ENCODE measurements around the gene ZFAND3. TPM values are rescaled to one million over a fixed set of nuclear protein-coding genes. Genes with fewer than 3 reads are reported as not detected.

The ZFAND3 gene
- total RNA-seq, 4 donors from 2014 or later = 46.3 to 73.6 (median 49.3) TPM

DNA sequence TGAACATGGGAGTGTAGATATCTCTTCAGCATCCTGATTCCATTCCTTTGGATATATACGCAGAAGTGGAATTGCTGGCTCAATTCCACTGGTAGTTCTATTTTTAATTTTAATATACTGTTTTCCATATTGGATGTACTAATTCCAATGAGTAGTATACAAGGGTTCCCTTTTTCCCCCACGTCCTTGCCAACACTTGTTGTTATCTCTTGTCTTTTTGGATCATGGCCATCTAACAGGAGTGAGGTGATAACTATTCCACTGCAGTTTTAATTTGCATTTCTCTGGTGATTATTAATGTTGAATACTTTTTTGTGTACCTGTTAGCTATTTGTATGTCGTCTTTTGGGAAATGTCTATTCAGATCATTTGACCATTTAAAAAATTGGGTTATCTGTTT, 91.5 kb downstream of the ZFAND3 start:
- Histone ChIP-seq H3K27ac (no peak overlapping the region), H3K36me3 (peaks cover 0 to 5% of the 10 kb centered on the region in 2 donors), H3K4me1 (peaks cover 0 to 9% (median 0%) of the 10 kb centered on the region in 3 donors), H3K9me3 (no peaks in the 10 kb centered on the region), H3K4me3 (no peak overlapping the region), H3K27me3 (no peaks in the 10 kb centered on the region)
- ATAC-seq = no peak
- 87 to 100% methylated on average over 3 of the region's 3 CpGs for WGBS, 2 donors (ENCODE audit: low coverage in 1 of 2)
- TF ChIP-seq, protein P1, sequence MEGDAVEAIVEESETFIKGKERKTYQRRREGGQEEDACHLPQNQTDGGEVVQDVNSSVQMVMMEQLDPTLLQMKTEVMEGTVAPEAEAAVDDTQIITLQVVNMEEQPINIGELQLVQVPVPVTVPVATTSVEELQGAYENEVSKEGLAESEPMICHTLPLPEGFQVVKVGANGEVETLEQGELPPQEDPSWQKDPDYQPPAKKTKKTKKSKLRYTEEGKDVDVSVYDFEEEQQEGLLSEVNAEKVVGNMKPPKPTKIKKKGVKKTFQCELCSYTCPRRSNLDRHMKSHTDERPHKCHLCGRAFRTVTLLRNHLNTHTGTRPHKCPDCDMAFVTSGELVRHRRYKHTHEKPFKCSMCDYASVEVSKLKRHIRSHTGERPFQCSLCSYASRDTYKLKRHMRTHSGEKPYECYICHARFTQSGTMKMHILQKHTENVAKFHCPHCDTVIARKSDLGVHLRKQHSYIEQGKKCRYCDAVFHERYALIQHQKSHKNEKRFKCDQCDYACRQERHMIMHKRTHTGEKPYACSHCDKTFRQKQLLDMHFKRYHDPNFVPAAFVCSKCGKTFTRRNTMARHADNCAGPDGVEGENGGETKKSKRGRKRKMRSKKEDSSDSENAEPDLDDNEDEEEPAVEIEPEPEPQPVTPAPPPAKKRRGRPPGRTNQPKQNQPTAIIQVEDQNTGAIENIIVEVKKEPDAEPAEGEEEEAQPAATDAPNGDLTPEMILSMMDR (IDR thresholded peaks at IDR 0.05) = no peak
- no peak for TF ChIP-seq EP300 (IDR thresholded peaks at IDR 0.05)
- TF ChIP-seq POLR2A (IDR thresholded peaks at IDR 0.05) = no peak

DNA sequence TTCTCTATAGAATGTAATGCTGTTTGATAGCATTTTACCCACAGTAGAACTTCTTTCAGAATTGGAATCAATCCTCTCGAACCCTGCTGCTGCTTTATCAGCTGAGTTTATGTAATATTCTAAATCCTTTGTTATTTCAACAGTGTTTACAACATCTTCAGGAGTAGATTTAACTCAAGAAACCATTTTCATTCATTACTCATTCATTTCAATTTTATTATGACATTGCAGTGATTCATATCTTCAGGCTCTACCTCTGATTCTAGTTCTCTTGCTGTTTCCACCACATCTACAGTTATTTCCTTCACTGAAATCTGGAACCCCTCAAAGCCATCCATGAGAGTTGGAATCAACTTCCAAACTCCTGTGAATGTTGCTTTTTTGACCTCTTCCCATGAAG, 93.7 kb downstream of the ZFAND3 start:
- TF ChIP-seq EP300 (IDR thresholded peaks at IDR 0.05) (no peak), POLR2A (IDR thresholded peaks at IDR 0.05) (no peak), POLR2AphosphoS5 (IDR thresholded peaks at IDR 0.05) (no peak)
- TF ChIP-seq, protein P1 (IDR thresholded peaks at IDR 0.05) = no peak
- Histone ChIP-seq H3K4me1 (peaks cover 0 to 9% (median 0%) of the 10 kb centered on the region in 3 donors), H3K4me3 (no peak overlapping the region), H3K27ac (no peak overlapping the region), H3K36me3 (peaks cover 0 to 11% of the 10 kb centered on the region in 2 donors), H3K27me3 (no peaks in the 10 kb centered on the region), H3K9me3 (no peaks in the 10 kb centered on the region)
- 31 to 92% methylated on average over 1 of the region's 1 CpG for WGBS, 2 donors (ENCODE audit: low coverage in 1 of 2)
- ATAC-seq = no peak

DNA sequence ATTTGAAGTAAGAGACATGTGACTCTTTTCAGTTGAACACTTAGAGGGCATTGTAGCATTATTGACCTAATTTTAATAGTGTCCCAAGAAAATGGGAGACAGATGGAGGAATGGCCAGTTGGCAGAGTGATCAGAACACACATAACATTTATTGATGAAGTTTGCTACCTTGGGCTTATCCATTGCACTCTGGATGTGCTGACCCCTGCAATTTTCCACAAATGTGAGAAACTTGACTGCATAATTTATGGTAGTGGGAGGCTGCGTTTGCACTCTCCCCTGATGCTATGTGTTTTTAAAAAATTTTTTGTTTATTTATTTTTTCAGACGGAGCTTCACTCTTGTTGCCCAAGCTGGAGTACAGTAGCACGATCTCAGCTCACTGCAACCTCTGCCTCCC, 95.9 kb downstream of the ZFAND3 start:
- TF ChIP-seq, protein P1 (IDR thresholded peaks at IDR 0.05) = no peak
- no peak for TF ChIP-seq POLR2AphosphoS5 (IDR thresholded peaks at IDR 0.05)
- no peak for TF ChIP-seq EP300 (IDR thresholded peaks at IDR 0.05)
- no peak for TF ChIP-seq POLR2A (IDR thresholded peaks at IDR 0.05)
- peaks cover 0 to 11% of the 10 kb centered on the region in 2 donors for H3K36me3 ChIP-seq
- no peak overlapping the region for H3K27ac ChIP-seq
- no peaks in the 10 kb centered on the region for H3K27me3 ChIP-seq
- H3K9me3 ChIP-seq = no peaks in the 10 kb centered on the region
- peaks cover 0 to 18% (median 0%) of the 10 kb centered on the region in 3 donors for H3K4me1 ChIP-seq
- 90 to 96% methylated on average over 2 to 3 of the region's 3 CpGs for WGBS, 2 donors (ENCODE audit: low coverage in 1 of 2)
- H3K4me3 ChIP-seq = no peak overlapping the region
- no peak for ATAC-seq

DNA sequence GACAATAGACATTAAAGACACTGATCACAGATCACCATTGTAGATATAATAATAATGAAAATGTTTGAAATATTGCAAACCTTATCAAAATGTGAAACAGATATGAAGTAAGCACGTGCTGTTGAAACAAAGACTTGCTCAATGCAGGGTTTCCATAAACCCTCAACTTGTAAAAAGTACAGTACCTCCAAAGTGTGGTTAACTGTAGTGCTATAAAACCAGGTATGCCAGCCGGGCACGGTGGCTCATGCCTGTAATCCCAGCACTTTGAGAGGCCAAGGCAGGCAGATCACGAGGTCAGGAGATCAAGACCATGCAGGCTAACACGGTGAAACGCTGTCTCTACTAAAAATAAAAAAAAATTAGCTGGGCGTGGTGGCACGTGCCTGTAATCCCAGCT, 96.6 kb downstream of the ZFAND3 start:
- peaks cover 0 to 11% of the 10 kb centered on the region in 2 donors for H3K36me3 ChIP-seq
- H3K4me3 ChIP-seq = no peak overlapping the region
- H3K4me1 ChIP-seq = peaks cover 0 to 25% (median 0%) of the 10 kb centered on the region in 3 donors
- 88 to 91% methylated on average over 5 to 8 of the region's 8 CpGs for WGBS, 2 donors (ENCODE audit: low coverage in 1 of 2)
- no peak for ATAC-seq
- no peaks in the 10 kb centered on the region for H3K9me3 ChIP-seq
- H3K27ac ChIP-seq = no peak overlapping the region
- TF ChIP-seq POLR2A (IDR thresholded peaks at IDR 0.05) = no peak
- TF ChIP-seq EP300 (IDR thresholded peaks at IDR 0.05) = no peak
- no peaks in the 10 kb centered on the region for H3K27me3 ChIP-seq

DNA sequence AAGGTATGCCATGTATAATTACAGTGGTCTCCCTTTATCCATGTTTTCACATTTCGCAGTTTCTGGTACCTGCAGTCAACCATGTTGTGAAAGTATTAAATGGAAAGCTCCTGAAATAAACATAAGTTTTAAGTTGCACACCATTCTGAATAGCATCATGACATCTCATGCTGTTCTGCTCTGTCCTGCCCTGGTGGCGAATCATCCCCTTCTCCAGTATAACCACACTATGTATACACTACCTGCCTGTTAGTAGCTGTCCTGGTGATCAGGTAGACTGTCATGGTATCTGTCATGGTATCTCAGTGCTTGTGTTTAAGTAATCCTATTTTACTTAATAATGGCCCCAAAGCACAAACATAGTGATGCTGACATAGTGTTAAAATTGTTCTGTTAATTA, 97.1 kb downstream of the ZFAND3 start:
- no peak for ATAC-seq
- 100% methylated on average over 2 of the region's 2 CpGs for WGBS, 2 donors (ENCODE audit: low coverage in 1 of 2)
- H3K27ac ChIP-seq = no peak overlapping the region
- no peaks in the 10 kb centered on the region for H3K9me3 ChIP-seq
- TF ChIP-seq EP300 (IDR thresholded peaks at IDR 0.05) (no peak), POLR2AphosphoS5 (IDR thresholded peaks at IDR 0.05) (no peak), POLR2A (IDR thresholded peaks at IDR 0.05) (no peak)
- TF ChIP-seq, protein P1 (IDR thresholded peaks at IDR 0.05) = no peak
- no peaks in the 10 kb centered on the region for H3K27me3 ChIP-seq
- H3K4me1 ChIP-seq = peaks cover 0 to 27% (median 0%) of the 10 kb centered on the region in 3 donors
- no peak overlapping the region for H3K4me3 ChIP-seq
- H3K36me3 ChIP-seq = peaks cover 0 to 11% of the 10 kb centered on the region in 2 donors
